A549 treated with AZD2906 at 1 μM for 4 hours (cell line): ENCODE data around the gene FOLR1. TPM values are rescaled to one million over a fixed set of nuclear protein-coding genes. Genes with fewer than 3 reads are reported as not detected.

Experiments
- total RNA-seq: library from RNA; stranded (reverse); fragments of 200-300 nt; extraction: Qiagen RNA extraction; gene quantifications from 5 replicates; pipeline ENCODE4 v1.2.3, GENCODE V29; 2022

Gene FOLR1
- total RNA-seq = 0.06 to 0.21 TPM (median 0.09 TPM) in 5 replicates

GRCh38 chr11:72191961-72192381 is at the start of gene FOLR1:
Gene FOLR1 (plus strand): TSS chr11:72192140. CDS start chr11:72192174, 34 bp downstream.

GRCh38 chr11:72216638-72217037 is 24.7 kb downstream of the FOLR1 start, which contains the start of gene FOLR2:
Gene FOLR2 (plus strand): TSS chr11:72216794. CDS start chr11:72218585, 1,791 bp downstream.

DNA sequence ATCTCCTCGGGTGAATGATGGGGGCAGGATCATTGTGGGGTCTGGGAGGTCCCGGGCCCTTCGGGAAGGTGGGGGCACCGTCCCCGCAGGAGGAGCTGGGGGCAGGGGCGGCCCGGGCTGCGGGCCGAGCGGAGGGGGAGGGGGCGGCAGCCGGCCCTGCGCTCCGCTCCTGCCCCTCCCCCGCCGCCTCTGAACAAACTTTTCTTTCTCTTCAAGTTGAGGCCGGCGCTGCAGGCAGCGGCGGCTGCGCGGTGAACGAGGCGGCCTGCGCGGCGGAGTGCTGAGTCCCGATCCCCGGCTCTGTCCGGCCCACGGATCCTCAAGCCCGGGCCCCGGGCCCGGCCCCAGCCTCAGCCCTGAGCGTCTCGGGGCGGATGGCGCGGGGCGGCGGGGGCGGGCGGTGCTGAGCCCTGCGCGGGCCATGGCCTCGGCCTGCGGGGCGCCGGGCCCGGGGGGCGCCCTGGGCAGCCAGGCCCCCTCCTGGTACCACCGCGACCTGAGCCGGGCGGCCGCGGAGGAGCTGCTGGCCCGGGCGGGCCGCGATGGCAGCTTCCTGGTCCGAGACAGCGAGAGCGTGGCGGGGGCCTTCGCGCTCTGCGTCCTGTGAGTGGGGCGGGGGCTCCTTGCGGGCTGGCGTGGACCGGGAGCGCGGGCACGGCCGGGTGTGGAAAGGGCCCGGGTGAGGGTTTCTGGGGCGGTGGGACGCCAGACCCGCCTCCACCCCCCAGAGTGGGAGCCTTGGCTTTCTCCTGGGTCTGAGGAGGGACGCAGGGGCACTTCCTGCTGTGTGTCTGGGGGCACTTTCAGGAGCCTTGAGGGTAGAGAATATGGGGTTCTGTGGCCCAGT is 32.8 kb downstream of the FOLR1 start, which contains the start of gene INPPL1:
Gene INPPL1 (plus strand): TSS at position 204 of the 847 bp plus-strand sequence. CDS start 218 bp downstream, at position 422.

GRCh38 chr11:72244060-72244360 is 52.1 kb downstream of the FOLR1 start, which contains the start of gene PHOX2A:
Gene PHOX2A (minus strand): TSS chr11:72244176. CDS start chr11:72244004, 172 bp downstream.

Other genes with a start within 250 kb of the FOLR1 start
- 2.2 to 2.9 TPM (median 2.8 TPM) in 5 replicates for gene IL18BP, start 193.2 kb upstream of the FOLR1 start, total RNA-seq
- gene NUMA1, start 111.6 kb upstream of the FOLR1 start, total RNA-seq = 58.7 to 69.7 TPM (median 62.4 TPM) in 5 replicates
- gene LRRC51, start 111.3 kb upstream of the FOLR1 start, total RNA-seq = 6.9 to 8.7 TPM (median 7.7 TPM) in 5 replicates
- gene LAMTOR1, start 88.8 kb upstream of the FOLR1 start, total RNA-seq = 124 to 159 TPM (median 142 TPM) in 5 replicates
- not detected in 5 replicates for gene TOMT, start 86.2 kb upstream of the FOLR1 start, total RNA-seq
- 76.2 to 90.1 TPM (median 88.6 TPM) in 5 replicates for gene ANAPC15, start 79.4 kb upstream of the FOLR1 start, total RNA-seq
- 0.17 to 0.34 TPM (median 0.25 TPM) in 3 of 5 replicates, not detected in the others for gene FOLR3, start 56.4 kb upstream of the FOLR1 start, total RNA-seq
- gene FOLR2, start 24.7 kb downstream of the FOLR1 start, total RNA-seq = not detected in 5 replicates
- 52.9 to 78.0 TPM (median 63.8 TPM) in 5 replicates for gene INPPL1, start 32.6 kb downstream of the FOLR1 start, total RNA-seq
- not detected in 5 replicates for gene PHOX2A, start 52.0 kb downstream of the FOLR1 start, total RNA-seq
- 13.1 to 18.1 TPM (median 16.4 TPM) in 5 replicates for gene CLPB, start 242.4 kb downstream of the FOLR1 start, total RNA-seq